SH-SY5Y (cell line): ENCODE results near the gene ANXA1.

Source experiments
- GATA2 ChIP-seq: IDR thresholded peaks from 2 replicates; pipeline ENCODE4 v1.6.1; 2011; ENCODE audit warnings: mild to moderate bottlenecking, low read depth, low read length
- GATA3 ChIP-seq: IDR thresholded peaks from 2 replicates; pipeline ENCODE4 v1.6.1; 2011; ENCODE audit warnings: low read depth, mild to moderate bottlenecking, low read length, moderate library complexity

DNA sequence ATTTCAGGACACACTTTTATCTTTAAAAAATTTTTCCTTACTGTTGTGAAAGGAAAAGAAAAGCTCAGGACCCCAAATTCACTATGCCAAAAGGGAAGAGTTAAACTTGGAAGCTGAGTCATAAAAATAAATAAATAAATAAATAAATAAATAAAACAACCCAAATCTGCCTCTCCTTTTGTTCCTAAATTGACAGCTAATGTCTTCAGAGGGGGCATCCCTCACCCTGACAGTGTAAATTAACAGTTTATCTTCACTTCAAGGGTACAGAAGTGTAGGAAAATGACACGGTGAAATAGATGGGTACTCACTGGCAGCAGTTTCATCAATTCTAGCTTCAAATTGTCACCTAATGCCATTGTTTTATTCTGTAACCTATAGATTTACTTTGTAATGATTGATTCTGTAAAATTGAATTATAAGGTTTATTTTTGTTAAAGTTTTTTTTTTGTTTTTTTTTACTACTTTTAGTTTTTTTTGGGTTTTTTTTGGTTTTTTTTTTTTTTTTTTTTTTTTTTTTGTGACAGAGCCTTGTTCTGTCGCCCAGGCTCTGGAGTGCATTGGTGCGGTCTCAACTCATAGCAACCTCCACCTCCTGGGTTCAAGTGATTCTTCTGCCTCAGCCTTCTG is 18.5 kb upstream of the ANXA1 start:
- TF ChIP-seq GATA2 = no peak
- no peak for TF ChIP-seq GATA3
